Uterus (tissue), 2 donors: ENCODE data around the gene LPCAT2.

Experiments
- CTCF ChIP-seq, 4 experiments: fragments of 200-600 bp in 2 of 4; fragments of 450-650 bp in 2 of 4; sonication (generic) in 2 of 4; IDR thresholded peaks; one replicate each; pipeline ENCODE4 v1.5.1; 2016 to 2019; ENCODE audit warnings: antibody characterized with exemption in 4 of 4, mild to moderate bottlenecking in 2 of 4, moderate library complexity in 1 of 4
- POLR2A ChIP-seq, 2 donors: fragments of 450-650 bp; IDR thresholded peaks; one replicate each; pipeline ENCODE4 v1.6.1; 2016; ENCODE audit warnings: antibody characterized with exemption in 2 of 2, mild to moderate bottlenecking in 1 of 2, moderate library complexity in 1 of 2

- TF ChIP-seq CTCF (IDR thresholded peaks at IDR 0.05) (no peak), POLR2A (IDR thresholded peaks at IDR 0.05) (no peak)
Measured at GRCh38 chr16:55466209-55466608, 42.7 kb upstream of the LPCAT2 start.
